Omental fat pad (tissue), 4 donors: ENCODE data around the gene RDH11. TPM values are rescaled to one million over a fixed set of nuclear protein-coding genes. Genes with fewer than 3 reads are reported as not detected.

Experiments used
- ATAC-seq: fragments of 150-250 bp; one replicate; pipeline ENCODE4 v1.9.1; 2016; ENCODE audit warnings: mild to moderate bottlenecking, moderate library complexity; ENCODE audit not compliant: low FRiP score
- DNase-seq: peaks from one replicate; pipeline ENCODE4 v3.0.0-alpha.2; 2019; ENCODE audit warnings: low spot score
- CTCF ChIP-seq, 3 donors: fragments of 450-650 bp; IDR thresholded peaks; one replicate each; pipeline ENCODE4 v1.5.1; 2016 to 2017; ENCODE audit warnings: antibody characterized with exemption in 3 of 3, mild to moderate bottlenecking in 3 of 3, moderate library complexity in 2 of 3
- total RNA-seq, 4 donors: library from RNA; depleted of rRNA; stranded (reverse); fragments of >200 nt; gene quantifications; one replicate each; pipeline ENCODE4 v1.1.0, GENCODE V29; 2016

The RDH11 gene
- total RNA-seq, 4 donors from 2014 or later = 29.4 to 38.8 (median 35.3) TPM

- no peak for TF ChIP-seq CTCF (IDR thresholded peaks at IDR 0.05)
- DNase-seq (no peak), ATAC-seq (no peak)
Measured at GRCh38 chr14:67650151-67650550, 45.4 kb downstream of the RDH11 start.

GRCh38 chr14:67646131-67646530 is 49.4 kb downstream of the RDH11 start:
- ATAC-seq = no peak

GRCh38 chr14:67645414-67645813 is 50.1 kb downstream of the RDH11 start:
- DNase-seq = no peak
- no peak for ATAC-seq
- TF ChIP-seq CTCF (IDR thresholded peaks at IDR 0.05) = no peak

More at GRCh38 chr14:67646131-67646530, 49.4 kb downstream of the RDH11 start:
- DNase-seq = no peak
- TF ChIP-seq CTCF (IDR thresholded peaks at IDR 0.05) = no peak

GRCh38 chr14:67644428-67644827 is 51.1 kb downstream of the RDH11 start:
- TF ChIP-seq CTCF (IDR thresholded peaks at IDR 0.05) = no peak
- ATAC-seq (no peak), DNase-seq (no peak)

GRCh38 chr14:67643713-67644112 is 51.9 kb downstream of the RDH11 start:
- TF ChIP-seq CTCF (IDR thresholded peaks at IDR 0.05) = no peak
- no peak for DNase-seq
- no peak for ATAC-seq

GRCh38 chr14:67641902-67642749 is 53.4 kb downstream of the RDH11 start:
- ATAC-seq = no peak
- no peak for DNase-seq
- TF ChIP-seq CTCF (IDR thresholded peaks at IDR 0.05) = no peak

GRCh38 chr14:67641480-67641879 is 54.1 kb downstream of the RDH11 start:
- DNase-seq = no peak
- no peak for ATAC-seq
- TF ChIP-seq CTCF (IDR thresholded peaks at IDR 0.05) = no peak
